HS-5 (cell line): ENCODE data around the gene GLB1L.

Source experiments
- DNase-seq: peaks from one replicate; pipeline ENCODE4 v3.0.0-alpha.2; 2012; ENCODE audit warnings: low read depth

Gene GLB1L

DNA sequence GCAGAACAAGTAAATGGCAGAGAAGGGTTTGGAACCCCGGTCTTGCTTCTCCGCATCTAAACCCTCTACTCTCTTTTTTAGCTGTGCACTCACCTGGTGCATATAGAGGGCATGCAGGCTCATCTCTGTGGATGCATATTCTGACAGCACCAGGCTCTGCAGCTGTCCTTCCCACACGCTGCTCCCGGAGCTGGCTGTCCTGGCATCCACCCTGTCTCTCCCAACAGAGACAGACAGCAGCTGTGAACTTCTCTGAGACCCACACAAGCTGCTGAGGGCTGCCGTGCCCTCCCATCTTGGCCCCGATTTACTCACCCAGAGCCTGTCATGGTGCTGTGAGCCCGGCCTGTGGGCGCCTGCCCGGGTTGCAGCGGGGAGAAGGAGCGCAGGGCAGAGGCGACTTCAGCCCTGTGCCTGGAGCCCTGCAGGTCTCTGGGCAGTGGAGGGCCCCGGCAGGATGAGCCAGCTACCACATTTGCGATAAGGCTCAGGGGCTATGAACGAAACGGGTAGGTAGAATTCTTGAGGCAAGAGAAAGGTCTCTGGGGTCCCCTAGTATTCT lies 23.2 kb downstream of the GLB1L start:
- DNase-seq, result no peak

DNA sequence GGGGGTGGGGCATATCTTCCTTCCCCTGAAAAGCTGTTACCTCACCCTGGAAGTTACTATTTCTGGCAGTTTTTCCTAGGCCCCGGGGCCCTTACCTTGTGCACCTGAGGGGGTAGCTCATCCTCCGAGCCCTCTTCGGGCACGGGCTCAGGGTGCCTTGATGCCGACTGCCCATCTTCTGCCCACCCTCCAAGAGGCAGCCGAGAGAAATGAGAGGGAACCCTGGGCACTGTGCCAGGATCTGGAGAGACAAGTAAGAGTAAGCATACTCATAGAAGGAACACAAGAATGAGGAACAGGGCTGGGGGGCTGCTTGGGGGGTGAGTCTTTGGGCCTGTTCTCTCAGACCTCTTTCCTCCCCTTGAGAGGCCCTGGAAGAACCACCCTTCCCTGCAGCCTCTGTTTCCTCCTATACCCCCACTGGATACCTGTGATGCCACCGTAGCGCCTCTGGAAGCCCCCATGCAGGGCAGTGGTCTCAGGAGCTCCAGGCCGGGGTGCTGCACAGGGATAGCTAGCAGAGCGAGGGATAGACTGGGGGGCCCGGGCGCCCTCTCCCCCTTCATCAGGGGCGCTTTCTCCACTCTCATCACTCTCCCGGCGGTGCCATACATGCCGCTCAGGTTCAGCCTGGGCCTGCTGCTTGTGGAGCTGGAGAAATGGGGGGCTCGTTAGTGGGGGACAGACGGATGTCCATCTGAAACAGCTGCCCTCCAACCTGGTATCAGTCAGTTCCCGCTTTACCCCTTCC lies 24.4 kb downstream of the GLB1L start:
- DNase-seq, result no peak

DNA sequence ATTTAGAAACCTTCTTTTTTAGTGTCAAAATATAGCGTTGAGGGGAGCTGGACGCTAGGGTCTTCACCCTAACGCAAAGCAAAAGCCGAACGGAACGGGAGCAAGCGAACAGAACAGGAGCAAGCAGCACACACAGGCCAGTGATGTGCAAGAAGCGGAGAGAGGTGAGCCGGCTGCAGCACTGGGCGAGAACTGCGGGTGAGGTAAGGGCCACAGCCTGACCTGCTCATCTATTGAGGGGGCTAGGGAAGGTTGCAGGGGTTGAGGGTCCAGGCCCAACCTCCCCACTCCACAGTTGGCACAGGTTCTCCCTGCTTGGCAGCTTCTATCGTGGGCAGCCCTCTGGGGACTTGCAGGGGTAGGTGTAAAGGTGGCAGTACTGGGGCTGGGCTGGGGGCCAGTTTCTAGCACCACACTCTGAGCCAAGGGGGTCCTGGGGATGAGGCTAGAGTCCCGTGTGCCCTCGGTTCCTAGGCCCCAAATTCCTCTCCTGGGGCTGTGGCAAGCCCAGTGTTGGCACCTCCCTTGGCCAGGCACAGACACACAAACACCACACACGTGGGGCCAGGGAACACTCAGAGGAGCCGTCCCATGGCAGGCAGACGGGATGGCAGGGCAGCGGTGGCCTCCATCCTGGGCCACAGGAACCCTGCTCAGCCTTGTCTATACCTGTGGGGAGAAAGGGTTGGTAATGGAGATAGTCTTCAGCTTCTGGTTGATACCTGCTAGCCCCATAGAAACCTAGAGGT lies 25.3 kb downstream of the GLB1L start:
- no peak for DNase-seq

DNA sequence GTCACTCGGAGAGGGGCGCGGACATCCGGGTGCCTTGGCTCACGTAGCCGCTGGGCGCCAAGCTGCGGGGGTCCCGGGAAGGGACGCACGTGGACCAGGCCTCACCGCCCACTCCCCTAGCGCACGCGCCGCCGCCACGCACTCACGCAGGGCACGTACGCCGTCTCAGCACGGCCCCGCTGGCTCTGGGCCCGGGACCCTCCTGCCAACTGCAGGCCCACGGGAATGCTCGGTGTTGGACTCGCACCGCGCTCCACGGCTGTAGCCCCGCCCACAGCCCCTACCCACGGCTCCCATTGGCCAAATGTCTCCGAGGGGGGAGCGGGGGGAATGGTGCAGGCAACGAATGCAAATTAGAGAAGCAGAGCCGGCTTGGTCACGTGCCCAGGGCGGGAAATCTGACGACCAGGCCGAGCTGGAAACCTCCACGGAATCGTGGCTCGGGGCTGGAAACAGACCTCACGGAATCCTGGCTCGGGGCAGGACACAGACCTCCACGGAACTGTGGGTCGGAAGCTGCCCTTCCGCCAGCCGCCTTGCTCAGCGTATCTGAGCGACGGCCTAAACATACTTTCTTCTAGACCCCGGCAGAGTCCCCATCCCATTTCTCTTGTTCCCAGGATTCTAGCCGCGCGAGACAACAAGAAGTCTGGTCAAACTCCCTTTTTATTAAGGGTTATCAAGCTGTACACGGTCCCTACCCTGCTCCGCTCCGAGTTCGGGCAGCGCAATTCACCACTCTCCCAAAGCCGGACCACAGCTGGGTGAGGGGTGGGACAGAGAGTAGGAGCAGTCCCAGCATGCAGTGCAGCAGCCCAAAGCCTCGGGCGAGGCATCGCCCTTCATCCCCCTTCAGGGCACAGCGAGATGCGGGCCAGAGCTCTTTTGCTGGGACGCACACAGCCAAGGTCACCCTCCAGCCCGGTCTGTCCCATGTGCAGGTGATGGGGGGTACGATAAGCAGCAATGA lies 26.2 kb downstream of the GLB1L start, which contains the start of gene ABCB6:
Gene ABCB6 (minus strand): TSS at position 227 of the 970 bp plus-strand sequence. CDS start 285 bp downstream, outside the sequence.
- DNase-seq, result peak; percentile 89

DNA sequence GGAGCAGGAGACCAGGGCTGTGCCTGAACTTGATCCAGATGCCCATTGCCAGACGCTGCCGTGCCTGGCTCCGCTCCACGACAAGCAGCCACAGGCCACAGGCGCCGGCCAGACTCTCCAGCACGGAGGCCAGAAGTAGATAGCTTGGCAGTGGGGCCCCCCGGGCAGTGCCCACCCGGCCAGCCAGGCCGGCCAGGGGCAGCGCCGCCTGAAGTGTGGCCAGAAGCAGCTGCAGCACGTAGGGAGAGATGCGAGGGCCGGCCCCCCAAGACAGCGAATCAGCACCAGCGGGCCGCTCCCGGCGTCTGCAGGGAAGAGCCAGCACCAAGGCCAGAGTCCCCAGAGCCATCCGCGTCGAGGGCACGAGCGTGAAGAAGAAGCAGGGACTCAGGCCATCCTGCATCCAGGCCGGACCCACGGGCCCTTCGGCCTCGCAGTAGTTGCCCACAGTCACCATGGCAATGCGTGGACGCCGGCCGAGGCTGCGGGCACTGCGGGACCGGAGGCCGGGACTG lies 27.0 kb downstream of the GLB1L start:
- peak; percentile 47 for DNase-seq

DNA sequence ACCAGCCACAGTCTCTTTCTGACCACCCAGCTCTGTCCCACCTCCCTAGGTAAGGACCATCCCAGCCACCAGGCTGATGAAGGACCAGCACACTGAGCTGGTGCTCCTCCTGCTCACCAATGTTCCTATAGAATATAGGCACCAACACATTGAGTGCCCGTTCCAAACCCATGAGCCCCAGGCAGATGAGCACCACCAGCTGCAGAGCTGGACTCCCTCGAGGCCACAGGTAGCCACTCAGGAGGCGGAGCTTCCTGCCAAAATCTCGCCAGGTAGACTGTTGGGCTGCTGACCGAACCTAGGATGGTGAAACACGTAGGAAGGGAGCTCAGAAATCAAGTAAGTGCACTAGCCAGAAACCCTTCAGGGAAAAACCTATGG lies 28.7 kb downstream of the GLB1L start:
- no peak for DNase-seq

DNA sequence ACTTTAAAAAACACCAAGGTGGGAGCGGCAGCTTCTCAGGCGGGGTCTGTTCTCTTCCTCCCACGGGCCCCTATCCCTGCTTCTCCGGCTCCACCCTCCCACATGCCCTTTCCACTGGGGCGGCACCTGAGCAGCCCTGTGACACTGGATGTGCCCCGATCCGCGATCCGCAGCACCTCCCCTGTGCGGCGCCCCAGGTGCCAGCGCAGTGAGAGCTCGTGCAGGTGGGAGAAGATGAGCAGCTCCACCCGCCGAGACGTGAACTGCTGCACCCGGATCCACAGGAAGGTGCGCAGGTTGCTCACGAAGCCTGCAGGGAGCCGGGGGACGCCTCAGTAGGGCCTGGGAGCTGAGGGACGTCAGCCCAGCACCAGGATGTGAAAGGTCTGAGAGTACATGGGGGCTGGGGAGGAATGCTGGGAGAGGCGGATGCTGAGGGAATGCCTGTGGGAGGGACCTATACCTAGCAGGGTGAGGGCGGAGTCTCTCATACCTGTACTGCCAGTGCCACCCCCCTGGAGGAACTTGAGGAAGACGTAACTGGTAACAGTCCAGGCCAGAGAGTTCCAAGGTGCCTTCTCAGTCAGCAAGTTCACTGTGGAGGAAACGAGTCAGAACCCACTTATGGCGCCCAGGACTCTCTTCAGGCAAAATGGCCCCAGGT lies 29.2 kb downstream of the GLB1L start:
- no peak for DNase-seq

DNA sequence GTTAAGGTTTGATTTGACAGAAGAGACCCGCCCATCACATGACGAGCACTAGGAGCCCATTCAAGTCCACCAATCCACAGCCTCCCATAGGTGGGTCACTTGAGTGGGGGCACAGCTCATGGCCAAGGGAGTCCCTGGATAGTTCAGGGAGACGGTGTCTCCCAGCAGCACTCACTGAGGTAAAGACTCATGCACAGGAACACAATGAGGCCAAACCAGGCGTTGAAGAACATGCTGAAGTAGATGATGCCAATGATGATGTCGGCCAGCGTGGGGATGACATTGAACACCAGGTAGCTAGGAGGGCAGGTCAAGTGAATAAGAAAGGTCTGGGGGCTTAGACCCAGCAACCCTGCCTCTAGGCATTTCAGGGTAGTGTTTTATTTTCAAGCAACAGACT lies 30.5 kb downstream of the GLB1L start:
- no peak for DNase-seq

DNA sequence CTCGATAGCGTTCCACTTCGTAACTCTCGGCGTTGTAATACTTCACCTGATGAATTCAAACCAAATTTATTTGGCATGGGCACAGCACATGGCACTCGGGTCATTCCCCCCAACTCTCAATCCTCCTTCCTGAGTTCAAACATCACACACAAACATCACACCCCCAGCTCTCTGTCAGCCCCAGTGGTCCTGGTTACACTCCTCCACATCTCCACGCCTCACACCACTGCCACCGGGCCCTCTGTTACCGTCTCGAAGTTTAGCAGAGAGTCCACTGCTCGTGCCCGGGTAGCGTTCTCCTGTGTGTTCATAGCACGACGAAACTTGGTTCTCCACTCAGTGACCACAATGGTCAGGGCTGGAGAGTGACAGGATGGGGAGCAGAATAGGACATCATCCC lies 31.1 kb downstream of the GLB1L start:
- no peak for DNase-seq

DNA sequence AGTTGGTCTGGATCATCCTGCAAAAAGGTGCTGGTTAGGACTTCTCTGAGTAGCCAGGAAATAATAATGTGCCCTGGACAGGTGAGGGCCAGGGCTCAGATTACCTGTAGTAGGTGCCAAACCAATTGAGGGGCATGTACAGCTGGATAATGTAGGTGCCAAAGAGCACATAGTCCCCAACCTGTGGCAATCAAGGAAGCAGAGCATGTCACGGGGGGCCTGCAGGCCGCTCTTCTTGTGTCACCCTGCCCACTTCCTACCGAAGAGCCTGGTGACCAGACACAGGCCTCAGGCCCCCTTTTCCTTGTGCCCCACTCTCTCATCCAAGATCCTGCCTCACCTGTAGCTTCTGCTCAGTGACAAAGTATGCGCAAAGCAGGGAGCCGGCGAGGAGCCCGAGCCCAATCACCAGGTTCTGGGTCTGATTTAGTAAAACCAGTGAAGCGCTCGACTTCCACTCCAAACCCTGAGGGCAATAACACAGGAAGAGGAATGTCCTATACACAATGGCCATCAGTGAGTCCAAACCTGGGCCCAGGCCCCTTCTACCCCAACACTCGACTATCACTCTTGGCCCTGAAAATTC lies 31.7 kb downstream of the GLB1L start:
- DNase-seq, result no peak

DNA sequence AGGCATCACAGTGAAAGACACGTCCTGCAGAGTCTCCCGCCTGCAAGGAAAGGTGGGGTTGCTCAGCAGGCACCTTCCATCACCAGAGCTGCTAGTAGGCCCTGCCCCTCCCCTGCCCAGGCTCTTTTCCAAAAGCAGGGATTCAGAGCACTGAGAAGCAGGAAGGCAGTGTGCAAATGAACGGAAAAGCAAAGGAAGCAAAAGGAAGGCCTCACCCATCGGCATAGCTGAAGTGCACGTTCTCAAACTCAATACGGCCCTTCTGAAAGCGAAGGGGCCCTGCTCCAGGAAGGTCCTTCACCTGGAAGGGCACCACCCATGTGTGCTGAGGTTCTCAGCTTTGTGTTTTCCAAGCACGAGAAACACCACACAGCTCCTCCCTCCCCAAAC lies 32.2 kb downstream of the GLB1L start:
- no peak for DNase-seq

DNA sequence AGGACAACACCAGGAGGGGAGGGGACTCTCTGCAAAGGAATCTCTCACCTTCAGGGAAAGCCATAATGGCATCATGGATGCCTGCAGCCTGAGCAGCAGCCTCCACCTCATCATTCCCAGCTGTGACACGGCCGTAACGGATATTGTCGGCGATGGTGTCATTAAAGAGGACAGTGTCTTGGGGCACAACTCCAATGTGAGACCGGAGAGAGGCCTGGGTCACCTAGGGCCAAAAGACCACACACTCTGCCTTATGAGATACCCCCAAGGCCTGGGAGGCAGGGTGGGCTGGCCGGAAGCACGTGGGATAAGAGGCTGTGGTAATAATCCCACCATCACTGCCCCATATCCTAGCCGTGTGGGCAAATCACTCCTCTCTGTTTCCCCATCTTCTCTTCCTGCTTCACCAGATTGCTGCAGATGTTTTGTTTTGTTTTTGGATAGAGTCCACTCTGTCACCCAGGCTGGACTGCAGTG lies 34.3 kb downstream of the GLB1L start:
- no peak for DNase-seq

DNA sequence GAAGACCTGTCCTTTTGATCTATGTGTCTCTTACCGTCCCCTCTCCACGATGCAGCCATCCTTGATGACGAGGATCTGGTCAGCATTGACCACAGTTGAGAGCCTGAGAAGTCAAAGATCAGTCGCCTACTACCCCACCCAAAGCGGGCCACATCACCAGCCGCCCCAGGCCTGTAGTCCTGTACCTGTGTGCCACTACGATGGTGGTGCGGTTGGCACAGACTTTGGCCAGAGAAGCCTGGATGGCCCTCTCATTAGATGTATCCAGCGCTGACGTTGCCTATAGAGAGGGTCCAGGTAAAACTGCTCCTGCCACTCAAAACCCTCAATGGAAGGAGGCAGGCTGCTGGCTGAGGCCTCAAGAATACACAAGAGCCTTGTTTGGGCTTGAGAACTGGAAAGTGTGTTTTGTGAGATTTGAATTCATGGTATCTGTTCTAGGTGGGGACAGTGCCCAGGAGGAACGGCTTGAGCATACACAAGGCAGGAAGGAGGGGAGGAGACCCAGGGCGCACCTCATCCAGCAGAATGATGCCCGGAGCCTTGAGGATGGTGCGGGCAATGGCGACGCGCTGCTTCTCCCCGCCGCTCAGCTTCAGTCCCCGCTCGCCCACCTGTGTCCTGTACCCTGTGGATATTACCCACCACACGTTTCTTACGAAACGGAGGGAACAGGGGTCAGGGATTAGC lies 34.9 kb downstream of the GLB1L start:
- no peak for DNase-seq

DNA sequence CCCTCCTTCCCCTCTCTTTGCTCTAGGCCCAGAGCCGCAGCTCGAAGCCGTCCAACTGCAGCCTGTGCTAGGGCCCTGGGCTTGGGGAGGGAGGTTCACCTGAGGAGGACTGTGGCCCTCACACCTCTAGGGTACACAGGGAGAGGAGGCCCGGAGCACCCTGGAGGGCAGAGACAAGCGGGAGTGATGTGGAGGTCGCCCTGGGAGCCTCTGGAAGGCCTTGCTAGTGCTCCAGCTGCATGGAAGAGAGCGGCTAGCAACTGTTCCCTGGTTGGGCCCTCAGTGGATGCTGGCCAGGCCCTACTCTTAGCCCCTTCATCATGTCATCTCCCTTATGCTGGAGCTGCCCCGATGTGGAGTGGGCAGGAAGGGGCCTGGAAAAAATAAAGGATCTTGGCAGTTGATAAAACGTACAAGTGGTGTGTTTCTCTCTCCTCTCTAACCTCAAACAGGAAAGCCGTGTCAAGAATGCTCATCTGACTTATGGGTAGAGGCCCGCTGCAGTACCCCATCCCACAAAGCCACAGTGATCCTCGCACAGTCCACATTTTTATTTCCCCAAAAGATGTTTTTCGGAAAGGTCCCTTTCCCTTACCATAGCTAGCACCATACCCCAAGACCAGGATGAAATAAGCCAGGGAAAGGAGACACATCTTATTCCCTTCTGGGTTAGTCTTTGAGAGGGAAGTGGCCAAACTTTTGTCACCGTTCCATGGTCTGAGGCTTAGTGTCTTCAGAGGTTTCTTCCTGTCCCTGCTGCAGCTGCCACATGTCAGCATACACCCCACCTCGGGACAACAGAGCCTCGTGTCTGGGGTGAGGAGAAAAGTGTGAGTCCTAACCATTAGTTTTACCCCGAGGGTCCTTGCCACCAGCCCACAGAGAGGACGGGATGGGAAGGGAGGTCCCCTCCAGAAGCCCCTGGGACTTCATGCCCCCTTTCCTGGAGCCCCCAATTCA lies 35.7 kb downstream of the GLB1L start:
- DNase-seq, result no peak

DNA sequence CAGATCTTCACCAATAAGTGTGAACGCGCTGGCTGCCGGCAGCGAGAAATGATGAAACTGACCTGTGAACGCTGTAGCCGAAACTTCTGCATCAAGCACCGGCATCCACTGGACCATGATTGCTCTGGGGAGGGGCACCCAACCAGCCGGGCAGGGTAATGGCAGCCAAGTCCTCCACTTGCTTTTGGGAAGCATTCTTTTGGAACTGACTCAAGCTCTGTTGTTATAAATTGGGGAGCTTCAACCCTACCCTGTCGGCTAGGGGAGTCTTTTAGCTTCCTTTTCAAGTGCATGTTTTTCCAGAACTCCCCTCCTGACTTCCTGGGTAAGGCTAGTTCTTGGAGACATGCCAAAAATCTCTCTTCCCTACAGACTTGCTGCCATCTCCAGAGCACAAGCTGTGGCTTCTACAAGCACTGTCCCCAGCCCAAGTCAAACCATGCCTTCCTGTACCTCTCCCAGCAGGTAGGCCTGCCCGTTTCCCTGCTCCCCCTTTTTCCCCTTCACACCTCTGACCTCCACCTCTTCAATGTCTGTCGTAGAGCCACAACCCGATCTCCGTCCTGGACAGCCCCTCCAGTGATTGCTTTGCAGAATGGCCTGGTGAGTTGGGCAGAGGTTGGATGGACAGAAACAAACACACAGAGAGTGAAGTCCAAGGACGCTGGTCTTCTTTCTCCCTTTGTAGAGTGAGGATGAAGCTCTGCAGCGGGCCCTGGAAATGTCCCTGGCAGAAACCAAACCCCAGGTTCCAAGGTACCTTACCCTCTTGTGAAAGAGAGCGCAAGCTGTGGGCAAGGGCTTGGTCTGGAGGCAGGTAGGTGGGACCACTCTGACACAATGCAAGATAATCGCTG lies 37.1 kb downstream of the GLB1L start:
- no peak for DNase-seq

DNA sequence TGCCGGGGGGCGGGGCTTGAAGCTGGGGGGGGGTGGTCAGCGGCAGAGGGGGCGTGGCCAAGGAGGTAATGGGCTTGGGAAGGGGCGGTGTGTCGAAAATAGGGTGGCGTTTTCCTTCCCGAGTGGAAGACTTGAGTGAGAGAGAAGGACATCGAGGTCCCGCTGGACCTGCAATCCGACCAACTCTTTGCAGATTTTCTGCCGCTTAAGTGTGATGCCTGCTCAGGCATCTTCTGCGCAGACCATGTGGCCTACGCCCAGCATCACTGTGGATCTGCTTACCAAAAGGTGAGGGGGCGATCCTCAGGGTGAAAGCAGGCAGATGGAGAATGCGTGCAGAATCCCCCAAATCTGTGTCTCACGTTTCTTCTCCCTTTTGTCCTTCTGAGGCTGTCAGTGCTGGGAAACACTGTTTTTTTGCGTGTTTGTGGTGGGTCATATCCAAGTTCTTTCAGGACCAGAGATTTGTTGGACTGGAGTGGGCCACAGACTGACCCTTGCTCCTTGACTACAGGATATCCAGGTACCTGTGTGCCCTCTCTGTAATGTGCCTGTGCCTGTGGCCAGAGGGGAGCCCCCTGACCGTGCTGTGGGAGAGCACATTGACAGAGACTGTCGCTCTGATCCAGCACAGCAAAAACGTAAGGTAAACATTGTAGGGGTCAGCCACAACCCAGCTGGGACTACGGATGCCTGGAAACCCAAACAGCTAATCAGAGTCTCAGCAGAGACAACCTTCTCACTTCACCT lies 37.9 kb downstream of the GLB1L start:
- no peak for DNase-seq
